Endothelial cell of umbilical vein (primary cell): ENCODE measurements around the gene ZBED4.

ENCODE experiments used
- CTCF ChIP-seq, 2 donors: IDR thresholded peaks; 1 replicate in 1 of 2; 2 replicates in 1 of 2; pipeline ENCODE4 v1.5.1; 2011; ENCODE audit warnings: low read length in 2 of 2, mild to moderate bottlenecking in 2 of 2, moderate library complexity in 2 of 2, control low read depth in 1 of 2, inconsistent platforms in 1 of 2, low read depth in 1 of 2; ENCODE audit not compliant: insufficient read depth in 1 of 2; ENCODE audit errors: extremely low read depth in 1 of 2
- EZH2 ChIP-seq: IDR thresholded peaks from 2 replicates; pipeline ENCODE4 v1.6.1; 2012; ENCODE audit warnings: borderline replicate concordance, low read depth, mild to moderate bottlenecking, moderate library complexity, low read length, inconsistent platforms; ENCODE audit not compliant: severe bottlenecking
- FOS ChIP-seq: IDR thresholded peaks from 2 replicates; pipeline ENCODE4 v1.6.1; 2011; ENCODE audit warnings: mild to moderate bottlenecking, low read length, moderate library complexity, borderline replicate concordance; ENCODE audit not compliant: insufficient read depth
- GATA2 ChIP-seq: IDR thresholded peaks from 2 replicates; pipeline ENCODE4 v1.7.0; 2011; ENCODE audit warnings: low read depth, mild to moderate bottlenecking, moderate library complexity, mixed read lengths, low read length; ENCODE audit not compliant: insufficient read length, insufficient read depth
- JUN ChIP-seq: IDR thresholded peaks from 2 replicates; pipeline ENCODE4 v1.6.1; 2011; ENCODE audit warnings: borderline replicate concordance, low read depth; ENCODE audit not compliant: insufficient read length, insufficient read depth
- MAX ChIP-seq: IDR thresholded peaks from 2 replicates; pipeline ENCODE4 v1.6.1; 2011; ENCODE audit not compliant: insufficient read depth, insufficient read length
- MYC ChIP-seq: IDR thresholded peaks from one replicate; pipeline ENCODE4 v1.6.1; 2011; ENCODE audit warnings: mild to moderate bottlenecking, low read depth, low read length
- POLR2A ChIP-seq: IDR thresholded peaks from 2 replicates; pipeline ENCODE4 v1.6.1; 2012; ENCODE audit warnings: low read depth, mild to moderate bottlenecking, control low read depth, low read length
- POLR2AphosphoS5 ChIP-seq: IDR thresholded peaks from 2 replicates; pipeline ENCODE4 v1.6.1; 2012; ENCODE audit warnings: low read depth, mild to moderate bottlenecking, control low read depth, low read length, moderate library complexity; ENCODE audit not compliant: insufficient read depth

- TF ChIP-seq MAX (no peak), CTCF (IDR thresholded peaks at IDR 0.05; ENCODE audit: extremely low read depth in 1 of 2, insufficient read depth in 1 of 2, low read depth in 1 of 2, low read length in 2 of 2) (no peak), POLR2A (no peak), POLR2AphosphoS5 (no peak), EZH2 (no peak), MYC (no peak), GATA2 (no peak), JUN (no peak), FOS (no peak)
Observed at GRCh38 chr22:49827271-49827852, 26.3 kb upstream of the ZBED4 start.
